Ascending aorta (tissue), 2 donors: ENCODE data around the gene MYCN. TPM values are rescaled to one million over a fixed set of nuclear protein-coding genes. Genes with fewer than 3 reads are reported as not detected.

ENCODE experiments used
- DNase-seq, 2 donors: peaks; one replicate each; pipeline ENCODE4 v3.0.0-alpha.2; 2019; ENCODE audit warnings: low spot score in 2 of 2
- H3K27ac ChIP-seq, 2 donors: fragments of 200-600 bp; sonication (generic); one replicate each; pipeline ENCODE4 v1.5.1; 2016 to 2017; ENCODE audit warnings: mild to moderate bottlenecking in 1 of 2
- H3K27me3 ChIP-seq: fragments of 200-600 bp; sonication (generic); one replicate; pipeline ENCODE4 v1.5.1; 2017
- H3K36me3 ChIP-seq, 2 donors: fragments of 200-600 bp; sonication (generic); one replicate each; pipeline ENCODE4 v1.5.1; 2016
- H3K4me1 ChIP-seq, 2 donors: fragments of 200-600 bp; sonication (generic); one replicate each; pipeline ENCODE4 v1.5.1; 2016 to 2017; ENCODE audit warnings: mild to moderate bottlenecking in 1 of 2
- H3K4me3 ChIP-seq, 2 donors: fragments of 200-600 bp; sonication (generic); one replicate each; pipeline ENCODE4 v1.5.1; 2016 to 2017; ENCODE audit warnings: mild to moderate bottlenecking in 1 of 2
- H3K9me3 ChIP-seq, 2 donors: fragments of 200-600 bp; sonication (generic); one replicate each; pipeline ENCODE4 v1.5.1; 2016
- intact Hi-C: fragments of 100-400 bp; cut with DNase I; formaldehyde crosslinking; loops from one replicate; pipeline ENCODE4 v1.15.1; 2023
- total RNA-seq: library from RNA; depleted of rRNA; stranded (reverse); fragments of >200 nt; gene quantifications from one replicate; pipeline ENCODE4 v1.1.0, GENCODE V29; 2016
- TF ChIP-seq, protein P1 (sequence below), 3 experiments: fragments of 200-600 bp in 2 of 3; fragments of 450-650 bp in 1 of 3; sonication (generic) in 2 of 3; IDR thresholded peaks; one replicate each; pipeline ENCODE4 v1.5.1; 2016 to 2019; ENCODE audit warnings: antibody characterized with exemption in 3 of 3, mild to moderate bottlenecking in 1 of 3, moderate library complexity in 1 of 3

MYCN gene
- total RNA-seq, 1 donor from 2014 or later, result not detected

DNA sequence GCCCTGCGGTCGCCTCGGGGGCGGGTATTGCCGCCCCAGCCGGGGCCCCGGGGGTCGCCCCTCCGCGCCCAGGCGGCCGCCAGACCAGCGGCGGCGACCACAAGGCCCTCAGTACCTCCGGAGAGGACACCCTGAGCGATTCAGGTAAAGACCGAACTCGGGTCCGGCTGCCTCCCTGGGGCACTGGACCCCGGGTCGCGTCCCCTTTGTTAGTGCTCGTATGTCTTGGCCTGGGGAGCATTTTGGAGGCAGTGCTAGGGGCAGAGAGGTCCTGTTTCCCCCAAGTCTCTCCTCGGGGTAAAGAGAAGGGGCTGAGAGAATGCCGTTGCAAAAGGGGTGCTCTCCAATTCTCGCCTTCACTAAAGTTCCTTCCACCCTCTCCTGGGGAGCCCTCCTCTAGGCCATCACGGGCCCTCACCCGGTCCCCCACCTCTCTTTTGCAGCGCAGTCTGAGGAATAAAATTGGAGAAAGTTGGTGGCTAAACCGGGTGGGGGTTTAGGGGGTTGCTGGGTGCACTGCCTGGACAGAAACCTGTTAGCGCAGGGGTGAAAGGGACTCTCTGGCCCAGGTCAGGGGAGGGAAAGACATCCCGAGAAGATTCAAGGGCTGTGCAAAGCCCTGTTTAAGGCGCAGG is 2.5 kb downstream of the MYCN start:
- Histone ChIP-seq H3K4me1 (peaks cover 2 to 22% of the 10 kb centered on the region in 2 donors), H3K9me3 (no peaks in the 10 kb centered on the region), H3K4me3 (peak overlapping the region; percentile 39 to 61), H3K36me3 (no peaks in the 10 kb centered on the region), H3K27ac (no peak overlapping the region), H3K27me3 (peaks cover 16% of the 10 kb centered on the region)
- TF ChIP-seq, protein P1, sequence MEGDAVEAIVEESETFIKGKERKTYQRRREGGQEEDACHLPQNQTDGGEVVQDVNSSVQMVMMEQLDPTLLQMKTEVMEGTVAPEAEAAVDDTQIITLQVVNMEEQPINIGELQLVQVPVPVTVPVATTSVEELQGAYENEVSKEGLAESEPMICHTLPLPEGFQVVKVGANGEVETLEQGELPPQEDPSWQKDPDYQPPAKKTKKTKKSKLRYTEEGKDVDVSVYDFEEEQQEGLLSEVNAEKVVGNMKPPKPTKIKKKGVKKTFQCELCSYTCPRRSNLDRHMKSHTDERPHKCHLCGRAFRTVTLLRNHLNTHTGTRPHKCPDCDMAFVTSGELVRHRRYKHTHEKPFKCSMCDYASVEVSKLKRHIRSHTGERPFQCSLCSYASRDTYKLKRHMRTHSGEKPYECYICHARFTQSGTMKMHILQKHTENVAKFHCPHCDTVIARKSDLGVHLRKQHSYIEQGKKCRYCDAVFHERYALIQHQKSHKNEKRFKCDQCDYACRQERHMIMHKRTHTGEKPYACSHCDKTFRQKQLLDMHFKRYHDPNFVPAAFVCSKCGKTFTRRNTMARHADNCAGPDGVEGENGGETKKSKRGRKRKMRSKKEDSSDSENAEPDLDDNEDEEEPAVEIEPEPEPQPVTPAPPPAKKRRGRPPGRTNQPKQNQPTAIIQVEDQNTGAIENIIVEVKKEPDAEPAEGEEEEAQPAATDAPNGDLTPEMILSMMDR (IDR thresholded peaks at IDR 0.05), result no peak
- DNase-seq, result no peak
- intact Hi-C loops, result loop anchor here (10.0 kb wide), 1 partner anchor 662 kb away; no protein-coding TSS in a partner anchor

DNA sequence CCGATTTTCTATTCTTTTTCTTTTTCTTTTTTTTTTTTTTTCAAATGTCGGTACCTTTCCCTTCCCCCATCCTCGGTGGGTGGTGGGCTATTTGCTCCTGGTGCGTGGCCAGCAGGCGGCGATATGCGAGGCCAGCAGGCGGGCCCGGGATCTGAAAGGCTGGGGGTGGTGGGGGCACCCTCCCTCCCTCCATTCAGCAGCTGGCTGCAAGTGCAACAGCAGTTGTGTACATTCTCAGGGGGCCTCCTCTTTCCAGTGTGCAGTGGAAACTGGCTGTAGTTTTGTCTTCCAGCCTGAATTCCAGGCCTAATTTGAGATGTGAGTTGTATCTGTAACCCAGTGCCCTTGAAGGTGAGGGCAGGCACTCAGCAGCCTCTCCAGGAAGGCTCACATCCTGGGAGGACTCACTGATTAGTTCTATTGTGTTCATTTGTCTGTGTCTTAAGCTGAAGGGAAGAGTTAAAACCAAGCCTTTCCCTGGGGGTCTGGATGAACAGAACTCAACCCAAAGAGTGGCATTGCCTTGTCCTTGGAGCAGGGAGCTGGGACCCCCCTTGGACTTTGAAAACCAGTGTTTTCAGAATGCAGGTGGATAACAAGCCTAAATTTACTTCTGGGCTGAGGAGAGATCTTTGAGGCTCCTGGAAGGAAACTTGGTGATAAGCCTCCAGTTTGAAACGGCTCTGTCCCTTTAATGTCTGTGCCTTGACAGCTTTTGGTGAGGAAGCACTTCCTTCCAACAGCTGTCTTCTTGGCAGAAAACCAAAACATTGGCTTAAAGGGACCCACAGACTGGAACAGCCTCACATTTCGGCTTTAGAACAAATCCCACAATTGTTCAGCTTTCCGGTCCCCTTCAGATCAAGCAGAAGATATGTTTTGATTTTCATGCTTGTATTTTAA is 3.3 kb downstream of the MYCN start:
- H3K4me1 ChIP-seq, result peaks cover 2 to 22% of the 10 kb centered on the region in 2 donors
- TF ChIP-seq, protein P1 (IDR thresholded peaks at IDR 0.05), result no peak
- peaks cover 16% of the 10 kb centered on the region for H3K27me3 ChIP-seq
- H3K36me3 ChIP-seq, result no peaks in the 10 kb centered on the region
- no peaks in the 10 kb centered on the region for H3K9me3 ChIP-seq
- DNase-seq, result no peak
- intact Hi-C loops, result loop anchor here (10.0 kb wide), 1 partner anchor 661 kb away; no protein-coding TSS in a partner anchor
- no peak overlapping the region for H3K4me3 ChIP-seq
- no peak overlapping the region for H3K27ac ChIP-seq

DNA sequence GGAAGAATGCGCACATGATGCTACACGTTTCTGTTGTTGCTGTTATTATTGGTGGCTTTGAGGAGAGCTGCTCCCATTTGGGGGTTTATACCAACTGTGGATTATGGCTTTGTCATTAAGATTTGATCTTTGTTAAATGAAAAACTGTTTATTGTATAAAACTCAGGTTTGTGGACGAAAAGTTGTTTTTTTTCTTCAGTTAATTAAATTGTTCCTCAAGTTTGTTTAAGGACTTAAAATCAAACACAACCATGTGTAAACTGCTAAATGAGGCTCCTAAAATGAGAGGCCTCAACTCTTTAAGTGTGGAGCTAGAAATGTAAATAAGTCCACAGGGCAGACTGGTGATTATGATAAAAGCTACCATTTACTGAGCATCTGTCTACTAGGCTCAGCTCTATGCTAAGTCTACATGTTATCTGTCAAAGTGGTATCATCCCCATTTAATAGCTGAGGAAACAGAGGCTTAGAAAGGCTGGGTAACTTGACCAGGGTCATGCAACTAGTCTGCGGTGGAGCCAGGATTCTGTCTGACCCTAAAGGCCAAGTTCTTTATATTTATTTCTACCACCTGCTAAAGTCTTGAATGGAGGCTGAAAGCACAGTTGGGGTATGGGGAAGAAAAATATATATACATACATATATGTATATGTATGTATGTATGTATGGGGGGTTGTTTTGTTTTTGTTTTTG is 4.1 kb downstream of the MYCN start:
- intact Hi-C loops, result loop anchor here (10.0 kb wide), 1 partner anchor 660 kb away; no protein-coding TSS in a partner anchor

DNA sequence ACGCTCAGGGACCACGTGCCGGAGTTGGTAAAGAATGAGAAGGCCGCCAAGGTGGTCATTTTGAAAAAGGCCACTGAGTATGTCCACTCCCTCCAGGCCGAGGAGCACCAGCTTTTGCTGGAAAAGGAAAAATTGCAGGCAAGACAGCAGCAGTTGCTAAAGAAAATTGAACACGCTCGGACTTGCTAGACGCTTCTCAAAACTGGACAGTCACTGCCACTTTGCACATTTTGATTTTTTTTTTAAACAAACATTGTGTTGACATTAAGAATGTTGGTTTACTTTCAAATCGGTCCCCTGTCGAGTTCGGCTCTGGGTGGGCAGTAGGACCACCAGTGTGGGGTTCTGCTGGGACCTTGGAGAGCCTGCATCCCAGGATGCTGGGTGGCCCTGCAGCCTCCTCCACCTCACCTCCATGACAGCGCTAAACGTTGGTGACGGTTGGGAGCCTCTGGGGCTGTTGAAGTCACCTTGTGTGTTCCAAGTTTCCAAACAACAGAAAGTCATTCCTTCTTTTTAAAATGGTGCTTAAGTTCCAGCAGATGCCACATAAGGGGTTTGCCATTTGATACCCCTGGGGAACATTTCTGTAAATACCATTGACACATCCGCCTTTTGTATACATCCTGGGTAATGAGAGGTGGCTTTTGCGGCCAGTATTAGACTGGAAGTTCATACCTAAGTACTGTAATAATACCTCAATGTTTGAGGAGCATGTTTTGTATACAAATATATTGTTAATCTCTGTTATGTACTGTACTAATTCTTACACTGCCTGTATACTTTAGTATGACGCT is 5.8 kb downstream of the MYCN start:
- Histone ChIP-seq H3K9me3 (no peaks in the 10 kb centered on the region), H3K36me3 (no peaks in the 10 kb centered on the region), H3K4me3 (no peak overlapping the region), H3K27me3 (peaks cover 3% of the 10 kb centered on the region), H3K27ac (no peak overlapping the region), H3K4me1 (peaks cover 0 to 9% of the 10 kb centered on the region in 2 donors)
- no peak for DNase-seq
- TF ChIP-seq, protein P1 (IDR thresholded peaks at IDR 0.05), result no peak
- intact Hi-C loops, result loop anchor here (10.0 kb wide), 1 partner anchor 659 kb away; no protein-coding TSS in a partner anchor

More for the DNA sequence above, 4.1 kb downstream of the MYCN start:
- no peak overlapping the region for H3K27ac ChIP-seq
- no peaks in the 10 kb centered on the region for H3K36me3 ChIP-seq
- peaks cover 16% of the 10 kb centered on the region for H3K27me3 ChIP-seq
- DNase-seq, result no peak
- TF ChIP-seq, protein P1 (IDR thresholded peaks at IDR 0.05), result no peak
- no peaks in the 10 kb centered on the region for H3K9me3 ChIP-seq
- H3K4me3 ChIP-seq, result no peak overlapping the region
- peaks cover under 1 to 20% of the 10 kb centered on the region in 2 donors for H3K4me1 ChIP-seq

DNA sequence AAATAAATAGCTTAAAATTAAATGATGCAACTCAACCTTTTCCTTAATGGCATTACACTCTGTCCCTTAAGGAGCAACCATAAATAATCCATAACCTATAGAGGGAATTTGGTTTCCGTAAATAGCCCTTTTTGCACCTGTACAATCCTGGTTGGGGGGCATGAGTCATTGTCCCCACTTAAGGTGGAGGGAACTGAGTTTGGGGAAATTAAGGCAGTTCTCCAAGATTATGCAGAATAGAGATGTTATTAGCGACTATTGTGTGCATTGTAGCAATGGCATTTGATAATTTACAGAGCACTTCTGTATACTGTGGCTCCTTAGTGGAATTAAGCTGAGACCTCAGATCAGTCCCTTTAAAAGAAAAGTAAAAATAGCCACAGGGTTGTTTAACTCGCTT is 6.6 kb downstream of the MYCN start:
- DNase-seq, result no peak
- Histone ChIP-seq H3K4me1 (peaks cover 0 to 2% of the 10 kb centered on the region in 2 donors), H3K27me3 (peaks cover 3% of the 10 kb centered on the region), H3K27ac (no peak overlapping the region), H3K9me3 (no peaks in the 10 kb centered on the region), H3K4me3 (no peak overlapping the region), H3K36me3 (no peaks in the 10 kb centered on the region)
- TF ChIP-seq, protein P1 (IDR thresholded peaks at IDR 0.05), result no peak
- intact Hi-C loops, result loop anchor here (10.0 kb wide), 1 partner anchor 658 kb away; no protein-coding TSS in a partner anchor
